HL-60 (cell line): Measurements from ENCODE around the gene TDRD3.

Experiments used
- DNase-seq, 2 experiments: peaks; one replicate each; pipeline ENCODE4 v3.0.0-alpha.2; 2010 to 2020; ENCODE audit warnings: low read depth in 1 of 2, low spot score in 1 of 2
- H3K27ac ChIP-seq: fragments of 250-450 bp; sonication (Bioruptor Pico); replicated peaks from 2 replicates; pipeline ENCODE4 v1.5.1; 2020; ENCODE audit warnings: mild to moderate bottlenecking, moderate library complexity
- H3K27me3 ChIP-seq: fragments of 250-450 bp; sonication (Bioruptor Pico); 2 replicates; pipeline ENCODE4 v1.5.1; 2021; ENCODE audit warnings: mild to moderate bottlenecking, moderate library complexity; ENCODE audit not compliant: insufficient read depth, poor library complexity, severe bottlenecking
- H3K4me3 ChIP-seq: replicated peaks from 2 replicates; pipeline ENCODE4 v1.5.1; 2011; ENCODE audit warnings: mild to moderate bottlenecking, control low read depth, low read length; ENCODE audit not compliant: insufficient read depth
- CTCF ChIP-seq: IDR thresholded peaks from one replicate; pipeline ENCODE4 v1.5.1; 2011; ENCODE audit warnings: low read length, control low read depth, inconsistent platforms; ENCODE audit not compliant: insufficient read depth
- GABPA ChIP-seq: IDR thresholded peaks from 2 replicates; pipeline ENCODE4 v1.6.1; 2012; ENCODE audit warnings: low read depth
- POLR2AphosphoS5 ChIP-seq: IDR thresholded peaks from 2 replicates; pipeline ENCODE4 v1.6.1; 2012; ENCODE audit warnings: low read depth
- REST ChIP-seq: IDR thresholded peaks from 2 replicates; pipeline ENCODE4 v1.6.1; 2012; ENCODE audit warnings: low read depth; ENCODE audit not compliant: insufficient replicate concordance
- SPI1 ChIP-seq: IDR thresholded peaks from 2 replicates; pipeline ENCODE4 v1.6.1; 2012; ENCODE audit warnings: low read depth, mild to moderate bottlenecking, borderline replicate concordance

Gene TDRD3

GRCh38 chr13:60501236-60501635, 104.2 kb downstream of the TDRD3 start:
- TF ChIP-seq CTCF (no peak), GABPA (no peak), POLR2AphosphoS5 (no peak), SPI1 (no peak), REST (no peak)
- Histone ChIP-seq H3K27ac (no peak overlapping the region), H3K4me3 (no peak overlapping the region), H3K27me3 (no peaks in the 10 kb centered on the region)
- no peak for DNase-seq

- TF ChIP-seq SPI1 (no peak), GABPA (no peak), REST (no peak), CTCF (no peak), POLR2AphosphoS5 (no peak)
- no peak overlapping the region for H3K4me3 ChIP-seq
- H3K27me3 ChIP-seq = no peaks in the 10 kb centered on the region
- no peak for DNase-seq
- no peak overlapping the region for H3K27ac ChIP-seq
These were observed 112.8 kb downstream of the TDRD3 start for GRCh38 chr13:60509601-60510386.

GRCh38 chr13:60511637-60512036, 114.6 kb downstream of the TDRD3 start:
- DNase-seq = no peak
- H3K4me3 ChIP-seq = no peak overlapping the region
- H3K27ac ChIP-seq = no peak overlapping the region
- H3K27me3 ChIP-seq = no peaks in the 10 kb centered on the region
- TF ChIP-seq POLR2AphosphoS5 (no peak), CTCF (no peak), GABPA (no peak), REST (no peak), SPI1 (no peak)
